Cardiac ventricle fibroblast (primary cell): ENCODE results near the gene ZNF850. TPM values are rescaled to one million over a fixed set of nuclear protein-coding genes. Genes with fewer than 3 reads are reported as not detected.

Experiments
- total RNA-seq: library from RNA; depleted of rRNA; stranded (reverse); fragments of >200 nt; gene quantifications from 2 replicates; pipeline ENCODE4 v1.2.3, GENCODE V29; 2015

ZNF850 gene
- 1.4 and 2.0 TPM in 2 replicates for total RNA-seq

DNA sequence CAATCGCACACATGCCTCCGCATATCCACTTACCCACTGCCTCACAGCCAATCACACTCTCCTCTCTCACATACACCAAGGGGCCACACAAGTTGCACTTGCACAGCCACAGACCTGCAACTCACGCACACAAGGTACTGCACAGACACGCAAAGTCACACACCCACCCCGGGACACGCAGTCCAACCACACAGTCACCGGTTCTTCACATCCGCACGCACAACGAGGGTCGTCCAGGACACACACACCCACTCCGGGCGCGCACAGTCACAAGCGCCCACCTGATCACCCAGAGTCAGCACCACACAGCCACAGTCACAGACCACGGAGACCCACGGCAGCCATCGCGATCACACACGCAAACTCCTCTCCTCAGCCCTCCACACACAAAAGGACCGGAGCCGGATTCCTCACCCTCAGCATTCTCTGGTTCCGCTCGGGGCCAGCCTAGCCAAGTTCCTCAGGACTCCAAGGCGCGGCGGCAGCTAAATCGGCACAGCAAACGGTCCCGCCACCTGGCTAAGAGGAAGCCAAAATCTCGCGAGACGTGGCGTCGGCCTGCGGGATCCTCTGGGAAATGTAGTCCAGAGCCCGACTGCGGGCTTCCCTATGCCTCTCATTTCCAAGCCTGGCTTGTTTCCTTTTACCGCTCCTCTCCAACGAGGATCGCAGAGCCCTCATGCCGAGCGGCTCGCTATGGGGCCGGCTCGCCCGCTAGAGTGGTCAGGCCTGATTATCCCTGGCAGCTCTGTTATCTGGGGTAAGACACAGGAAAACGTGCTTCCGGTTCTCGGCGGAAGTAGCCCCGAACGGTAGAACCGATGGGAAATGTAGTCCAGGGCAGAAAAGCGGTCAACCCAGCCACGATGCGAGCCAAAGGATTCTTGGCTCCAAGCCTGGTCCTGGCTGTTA is at the start of gene ZNF850:
ZNF850 (minus strand) TSS at position 497 of the 912 bp plus-strand sequence. CDS start 10,201 bp downstream, outside the sequence.

GRCh38 chr19:36687214-36688056 is 85.2 kb downstream of the ZNF850 start, which contains the start of gene ZNF567:
Gene ZNF567 (plus strand): TSS chr19:36687612. CDS start chr19:36694868, 7,256 bp downstream.

Other genes starting within 250 kb of the ZNF850 start
- 8.7 and 10.5 TPM in 2 replicates for gene ZNF260, start 244.5 kb downstream of the ZNF850 start, total RNA-seq
- gene ZNF529, start 199.5 kb downstream of the ZNF850 start, total RNA-seq, result 7.4 and 8.0 TPM in 2 replicates
- 2.9 and 6.3 TPM in 2 replicates for gene ZNF382, start 167.5 kb downstream of the ZNF850 start, total RNA-seq
- 6.1 and 10.1 TPM in 2 replicates for gene ZNF461, start 106.0 kb downstream of the ZNF850 start, total RNA-seq
- 4.5 and 4.7 TPM in 2 replicates for gene ZNF567, start 85.2 kb downstream of the ZNF850 start, total RNA-seq
- gene ZNF790, start 65.6 kb upstream of the ZNF850 start, total RNA-seq, result 3.8 and 5.2 TPM in 2 replicates
- 2.7 and 5.5 TPM in 2 replicates for gene ZNF345, start 78.1 kb upstream of the ZNF850 start, total RNA-seq
- gene ZNF829, start 143.5 kb upstream of the ZNF850 start, total RNA-seq, result 3.1 and 5.6 TPM in 2 replicates
- 4.8 and 9.8 TPM in 2 replicates for gene ZNF568, start 143.5 kb upstream of the ZNF850 start, total RNA-seq